IMR-90 (cell line): ENCODE data around the gene TAX1BP1.

Experiments used
- BHLHE40 ChIP-seq: fragments of 150-350 bp; IDR thresholded peaks from 2 replicates; pipeline ENCODE4 v1.6.1; 2016; ENCODE audit warnings: mild to moderate bottlenecking, low read depth, low read length
- CTCF ChIP-seq: conservative IDR thresholded peaks from 2 replicates; pipeline ENCODE4 v1.5.1; 2012; ENCODE audit warnings: mild to moderate bottlenecking, low read depth, low read length, improper control_type of control experiment
- MAFK ChIP-seq: IDR thresholded peaks from 2 replicates; pipeline ENCODE4 v1.6.1; 2012; ENCODE audit warnings: low read depth, low read length, improper control_type of control experiment
- MXI1 ChIP-seq: IDR thresholded peaks from 2 replicates; pipeline ENCODE4 v1.6.1; 2012; ENCODE audit warnings: low read depth, mild to moderate bottlenecking, low read length, moderate library complexity, borderline replicate concordance
- POLR2A ChIP-seq: IDR thresholded peaks from 2 replicates; pipeline ENCODE4 v1.6.1; 2012; ENCODE audit warnings: mild to moderate bottlenecking, low read depth, low read length
- SMC3 ChIP-seq: fragments of 150-350 bp; IDR thresholded peaks from 2 replicates; pipeline ENCODE4 v1.6.1; 2016; ENCODE audit warnings: low read depth, mild to moderate bottlenecking, antibody characterized with exemption, low read length, moderate library complexity
- USF2 ChIP-seq: fragments of 150-350 bp; IDR thresholded peaks from 2 replicates; pipeline ENCODE4 v1.6.1; 2017; ENCODE audit warnings: mild to moderate bottlenecking, antibody characterized with exemption, low read length, low read depth

- TF ChIP-seq CTCF: no peak
- no peak for TF ChIP-seq POLR2A
- TF ChIP-seq MXI1: no peak
- TF ChIP-seq BHLHE40: no peak
- TF ChIP-seq SMC3: no peak
- TF ChIP-seq MAFK: no peak
- TF ChIP-seq USF2: no peak
These were observed 40.2 kb upstream of the TAX1BP1 start for GRCh38 chr7:27699751-27700150.
